A549 (cell line): ENCODE data around the gene MAZ. TPM values are rescaled to one million over a fixed set of nuclear protein-coding genes. Genes with fewer than 3 reads are reported as not detected.
A peak's percentile ranks its signal among the peaks of the same experiment; 100 is the strongest.

ENCODE experiments used
- ATAC-seq, 2 experiments: fragments of 200-7000 bp in 1 of 2; fragments of >200 bp in 1 of 2; cut with Nextera tagmentation in 1 of 2; cut with Tn5 transposase in 1 of 2; 3 replicates each; pipeline versions ENCODE4 v1.8.0 to v1.9.1; 2018 to 2020; ENCODE audit warnings: mild to moderate bottlenecking in 1 of 2, moderate library complexity in 1 of 2
- CTCF ChIA-PET: fragments of 300-600 bp; sonication (Branson Sonifier 250); formaldehyde crosslinking; extraction: SDS; loops from one replicate; lab custom pipeline; 2021; ENCODE audit warnings: antibody characterized with exemption, inconsistent platforms; lab: Yijun Ruan, JAX
- POLR2A ChIA-PET: fragments of 350-600 bp; formaldehyde crosslinking; extraction: SDS; loops from one replicate; lab custom pipeline; 2021; ENCODE audit warnings: antibody characterized with exemption, inconsistent platforms; lab: Yijun Ruan, JAX
- DNase-seq, 2 experiments: peaks; one replicate each; pipeline versions ENCODE4 v3.0.0 to v3.0.0-alpha.2; 2011 to 2016; ENCODE audit warnings: low read depth in 1 of 2, low spot score in 1 of 2
- FAIRE-seq: peaks from 2 replicates; lab custom pipeline; 2011; peaks lifted over from hg19 to GRCh38; lab: Jason Lieb, UNC
- H3K27ac ChIP-seq, 2 experiments: fragments of >200 bp; sonication (Bioruptor Twin); formaldehyde crosslinking; 3 replicates each; pipeline ENCODE4 v1.5.1; 2016 to 2017
- H3K4me1 ChIP-seq: fragments of >200 bp; sonication (Bioruptor Twin); formaldehyde crosslinking; 3 replicates; pipeline ENCODE4 v1.6.1; 2016
- H3K4me2 ChIP-seq: fragments of >200 bp; sonication (Bioruptor Twin); formaldehyde crosslinking; 3 replicates; pipeline ENCODE4 v1.6.1; 2016
- H3K4me3 ChIP-seq: fragments of >200 bp; sonication (Bioruptor Twin); formaldehyde crosslinking; 3 replicates; pipeline ENCODE4 v1.5.1; 2016
- H3K9me3 ChIP-seq: fragments of >200 bp; sonication (Bioruptor Twin); formaldehyde crosslinking; 3 replicates; pipeline ENCODE4 v1.6.1; 2016
- BHLHE40 ChIP-seq: IDR thresholded peaks from 2 replicates; pipeline ENCODE4 v1.6.1; 2012; ENCODE audit warnings: low read depth, low read length, inconsistent platforms
- CHD2 ChIP-seq: fragments of 150-350 bp; IDR thresholded peaks from 2 replicates; pipeline ENCODE4 v1.6.1; 2014; ENCODE audit warnings: low read length; ENCODE audit not compliant: partially characterized antibody
- EHF ChIP-seq: fragments of 250-450 bp; sonication (Bioruptor Pico); IDR thresholded peaks from 2 replicates; pipeline ENCODE4 v1.5.0; 2020; ENCODE audit warnings: mild to moderate bottlenecking
- ESRRA ChIP-seq: fragments of 150-350 bp; IDR thresholded peaks from 2 replicates; pipeline ENCODE4 v1.6.1; 2014; ENCODE audit warnings: mild to moderate bottlenecking, low read length, borderline replicate concordance
- FOSL2 ChIP-seq, 2 experiments: fragments of 450-650 bp in 1 of 2; fragments of >200 bp in 1 of 2; sonication (Bioruptor Twin) in 1 of 2; formaldehyde crosslinking; IDR thresholded peaks; 2 replicates each; pipeline versions ENCODE4 v1.5.0 to v1.6.1; 2016 to 2020; ENCODE audit warnings: mild to moderate bottlenecking in 1 of 2, moderate library complexity in 1 of 2
- FOXS1 ChIP-seq: fragments of 250-450 bp; sonication (Bioruptor Pico); IDR thresholded peaks from 2 replicates; pipeline ENCODE4 v1.5.0; 2020; ENCODE audit warnings: mild to moderate bottlenecking, moderate library complexity
- GATA3 ChIP-seq: IDR thresholded peaks from 2 replicates; pipeline ENCODE4 v1.6.1; 2012; ENCODE audit warnings: borderline replicate concordance
- HDAC2 ChIP-seq: fragments of 200-600 bp; sonication (generic); IDR thresholded peaks from 2 replicates; pipeline ENCODE4 v1.6.1; 2016
- HEYL ChIP-seq: fragments of 250-450 bp; sonication (Bioruptor Pico); IDR thresholded peaks from 2 replicates; pipeline ENCODE4 v1.8.0; 2021; ENCODE audit warnings: mild to moderate bottlenecking, moderate library complexity
- HOXA7 ChIP-seq: fragments of 250-450 bp; sonication (Bioruptor Pico); IDR thresholded peaks from 2 replicates; pipeline ENCODE4 v1.5.0; 2020; ENCODE audit warnings: mild to moderate bottlenecking, moderate library complexity
- HOXB5 ChIP-seq: fragments of 250-450 bp; sonication (Bioruptor Pico); IDR thresholded peaks from 2 replicates; pipeline ENCODE4 v1.5.0; 2020; ENCODE audit warnings: mild to moderate bottlenecking, moderate library complexity
- MAFK ChIP-seq: fragments of 450-650 bp; IDR thresholded peaks from 2 replicates; pipeline ENCODE4 v1.6.1; 2014; ENCODE audit not compliant: partially characterized antibody
- NFE2L2 ChIP-seq: fragments of 150-350 bp; conservative IDR thresholded peaks from 2 replicates; pipeline ENCODE4 v1.6.1; 2014; ENCODE audit warnings: low read length
- NR3C1 ChIP-seq: fragments of >200 bp; sonication (Bioruptor Twin); formaldehyde crosslinking; IDR thresholded peaks from 3 replicates; pipeline ENCODE4 v1.6.1; 2017
- PBX3 ChIP-seq: IDR thresholded peaks from 2 replicates; pipeline ENCODE4 v1.6.1; 2012
- PHF8 ChIP-seq: fragments of 200-600 bp; sonication (generic); IDR thresholded peaks from 2 replicates; pipeline ENCODE4 v1.6.1; 2016; ENCODE audit warnings: low read depth, mild to moderate bottlenecking, antibody characterized with exemption, moderate library complexity, borderline replicate concordance
- REST ChIP-seq: fragments of 200-600 bp; sonication (generic); IDR thresholded peaks from 2 replicates; pipeline ENCODE4 v1.6.1; 2016; ENCODE audit warnings: antibody characterized with exemption, mild to moderate bottlenecking, moderate library complexity
- RFX5 ChIP-seq: fragments of 450-650 bp; IDR thresholded peaks from 2 replicates; pipeline ENCODE4 v1.7.1; 2014; ENCODE audit warnings: antibody characterized with exemption, mild to moderate bottlenecking, moderate library complexity
- SMC3 ChIP-seq: fragments of >200 bp; sonication (Bioruptor Twin); formaldehyde crosslinking; IDR thresholded peaks from 3 replicates; pipeline ENCODE4 v1.6.1; 2018; ENCODE audit warnings: inconsistent platforms
- SREBF2 ChIP-seq: fragments of 450-650 bp; IDR thresholded peaks from 2 replicates; pipeline ENCODE4 v1.6.1; 2014; ENCODE audit warnings: mild to moderate bottlenecking, moderate library complexity
- TP53 ChIP-seq: fragments of 250-450 bp; sonication (Bioruptor Pico); IDR thresholded peaks from 2 replicates; pipeline ENCODE4 v1.5.0; 2021; ENCODE audit warnings: mild to moderate bottlenecking, moderate library complexity
- USF2 ChIP-seq: fragments of 450-650 bp; IDR thresholded peaks from 2 replicates; pipeline ENCODE4 v1.6.1; 2014; ENCODE audit warnings: antibody characterized with exemption
- ZNF302 ChIP-seq: fragments of 250-450 bp; sonication (Bioruptor Pico); IDR thresholded peaks from 2 replicates; pipeline ENCODE4 v1.9.0; 2021; ENCODE audit warnings: inconsistent platforms, mild to moderate bottlenecking, moderate library complexity
- ZSCAN20 ChIP-seq: fragments of 250-450 bp; sonication (Bioruptor Pico); IDR thresholded peaks from 2 replicates; pipeline ENCODE4 v1.8.0; 2022; ENCODE audit warnings: mild to moderate bottlenecking, moderate library complexity
- WGBS: methylation state at CpG from one replicate; pipeline ENCODE4 v1.1.6; 2017; ENCODE audit errors: missing lambda C conversion rate; 5-methylcytosine and 5-hydroxymethylcytosine counted together
- polyA plus RNA-seq, 4 experiments: library from polyadenylated mRNA; depleted of rRNA in 3 of 4; stranded (reverse); fragments of >200 nt; fragmentation: RNase III in 1 of 4; extraction: RNeasy Plus Mini Kit Qiagen cat#74134 plus additional on column Dnase treatment in 1 of 4; gene quantifications; 2 replicates in 3 of 4; 3 replicates in 1 of 4; pipeline ENCODE4 v1.2.3, GENCODE V29; 2011 to 2017
- TF ChIP-seq, protein P1 (sequence below): fragments of 250-450 bp; sonication (Bioruptor Pico); IDR thresholded peaks from 2 replicates; pipeline ENCODE4 v1.5.0; 2021; ENCODE audit warnings: mild to moderate bottlenecking, moderate library complexity, borderline replicate concordance
- TF ChIP-seq, protein P2 (sequence below): fragments of 250-450 bp; sonication (Bioruptor Pico); IDR thresholded peaks from 2 replicates; pipeline ENCODE4 v1.5.0; 2020; ENCODE audit warnings: low read depth, mild to moderate bottlenecking, moderate library complexity
- TF ChIP-seq, protein P3 (sequence below): fragments of >200 bp; sonication (Bioruptor Twin); formaldehyde crosslinking; IDR thresholded peaks from 2 replicates; pipeline ENCODE4 v1.6.1; 2016

MAZ gene
- polyA plus RNA-seq, 2 of the 4 experiments (the other 2 are of a cell fraction), result 79.6 to 231 TPM

- peak overlapping the region; percentile 87 for H3K4me2 ChIP-seq
These were observed 18.3 kb downstream of the MAZ start for GRCh38 chr16:29824589-29825144.

GRCh38 chr16:29825145-29826044 is 19.1 kb downstream of the MAZ start:
- peak overlapping the region; percentile 17 for H3K4me3 ChIP-seq
- H3K4me2 ChIP-seq, result peak overlapping the region; percentile 87
- CTCF ChIA-PET, result interaction anchor here (1.5 to 24.4 kb wide), 5 partner anchors 9 to 195 kb away, joined by 3 to 568 read pairs (median 7); partner anchors contain the start of gene PAGR1
- no peaks in the 10 kb centered on the region for H3K9me3 ChIP-seq
- FAIRE-seq (no peak), DNase-seq (peak; percentile 78), ATAC-seq (peak; percentile 15 to 56; a peak in 3 of 6 replicates)
- peaks cover 90% of the 10 kb centered on the region for H3K4me1 ChIP-seq
- H3K27ac ChIP-seq, result peak overlapping the region; percentile 92 to 93
- 42% methylated on average over 9 of the region's 10 CpGs for WGBS
- POLR2A ChIA-PET, result interaction anchor here (0.6 to 1.1 kb wide), 2 partner anchors 14 to 35 kb away, joined by 4 to 6 read pairs; partner anchors contain the start of gene KIF22
- TF ChIP-seq ZSCAN20 (CRISPR knock-in tag) (no peak), MAFK (peak; percentile 62), EHF (CRISPR knock-in tag) (peak; percentile 31; the same call in 1 of the 2 replicates), GATA3 (peak; percentile 50; the same call in 1 of the 2 replicates), FOXS1 (CRISPR knock-in tag) (0 out of 2 replicates have a peak, but pooled peaks have one; percentile 32), ESRRA (no peak), HEYL (no peak), NR3C1 (no peak), NFE2L2 (no peak), FOSL2 (IDR thresholded peaks at IDR 0.05) (peak; percentile 50; the same call in 1 of the 2 replicates), FOSL2 (CRISPR knock-in tag; IDR thresholded peaks at IDR 0.05) (peak; percentile 75), RFX5 (no peak), TP53 (CRISPR knock-in tag) (no peak), REST (no peak), BHLHE40 (no peak), HOXB5 (CRISPR knock-in tag) (0 out of 2 replicates have a peak, but pooled peaks have one; percentile 14), CHD2 (no peak), USF2 (no peak), PBX3 (no peak), HOXA7 (CRISPR knock-in tag) (0 out of 2 replicates have a peak, but pooled peaks have one; percentile 24)
- TF ChIP-seq, protein P1, sequence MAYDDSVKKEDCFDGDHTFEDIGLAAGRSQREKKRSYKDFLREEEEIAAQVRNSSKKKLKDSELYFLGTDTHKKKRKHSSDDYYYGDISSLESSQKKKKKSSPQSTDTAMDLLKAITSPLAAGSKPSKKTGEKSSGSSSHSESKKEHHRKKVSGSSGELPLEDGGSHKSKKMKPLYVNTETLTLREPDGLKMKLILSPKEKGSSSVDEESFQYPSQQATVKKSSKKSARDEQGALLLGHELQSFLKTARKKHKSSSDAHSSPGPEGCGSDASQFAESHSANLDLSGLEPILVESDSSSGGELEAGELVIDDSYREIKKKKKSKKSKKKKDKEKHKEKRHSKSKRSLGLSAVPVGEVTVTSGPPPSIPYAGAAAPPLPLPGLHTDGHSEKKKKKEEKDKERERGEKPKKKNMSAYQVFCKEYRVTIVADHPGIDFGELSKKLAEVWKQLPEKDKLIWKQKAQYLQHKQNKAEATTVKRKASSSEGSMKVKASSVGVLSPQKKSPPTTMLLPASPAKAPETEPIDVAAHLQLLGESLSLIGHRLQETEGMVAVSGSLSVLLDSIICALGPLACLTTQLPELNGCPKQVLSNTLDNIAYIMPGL (CRISPR knock-in tag), result no peak

More at GRCh38 chr16:29824589-29825144, 18.3 kb downstream of the MAZ start:
- no peak for FAIRE-seq
- Histone ChIP-seq H3K4me1 (peaks cover 88% of the 10 kb centered on the region), H3K4me3 (peak overlapping the region; percentile 17), H3K9me3 (no peaks in the 10 kb centered on the region), H3K27ac (peak overlapping the region; percentile 92 to 93)
- no peak for TF ChIP-seq PHF8
- TF ChIP-seq FOSL2 (IDR thresholded peaks at IDR 0.05), result 0 out of 2 replicates have a peak, but pooled peaks have one; percentile 45
- TF ChIP-seq FOSL2 (CRISPR knock-in tag; IDR thresholded peaks at IDR 0.05), result peak; percentile 70
- no peak for TF ChIP-seq SREBF2
- TF ChIP-seq, protein P2, sequence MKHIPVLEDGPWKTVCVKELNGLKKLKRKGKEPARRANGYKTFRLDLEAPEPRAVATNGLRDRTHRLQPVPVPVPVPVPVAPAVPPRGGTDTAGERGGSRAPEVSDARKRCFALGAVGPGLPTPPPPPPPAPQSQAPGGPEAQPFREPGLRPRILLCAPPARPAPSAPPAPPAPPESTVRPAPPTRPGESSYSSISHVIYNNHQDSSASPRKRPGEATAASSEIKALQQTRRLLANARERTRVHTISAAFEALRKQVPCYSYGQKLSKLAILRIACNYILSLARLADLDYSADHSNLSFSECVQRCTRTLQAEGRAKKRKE, result no peak
- TF ChIP-seq, protein P3, sequence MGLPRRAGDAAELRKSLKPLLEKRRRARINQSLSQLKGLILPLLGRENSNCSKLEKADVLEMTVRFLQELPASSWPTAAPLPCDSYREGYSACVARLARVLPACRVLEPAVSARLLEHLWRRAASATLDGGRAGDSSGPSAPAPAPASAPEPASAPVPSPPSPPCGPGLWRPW, result no peak
- TF ChIP-seq HDAC2, result no peak
- TF ChIP-seq ZNF302 (CRISPR knock-in tag), result no peak
- peak; percentile 8; the same call in 1 of the 3 replicates for TF ChIP-seq SMC3
- ChIA-PET CTCF (interaction anchor here (1.1 to 24.4 kb wide), 5 partner anchors 8 to 196 kb away, joined by 3 to 568 read pairs (median 3); partner anchors contain the start of gene PAGR1), POLR2A (interaction anchor here (0.6 to 1.1 kb wide), 5 partner anchors 9 to 900 kb away, joined by 3 to 5 read pairs (median 4); partner anchors contain the start of genes KIF22 and PAGR1)
- 1% methylated on average over 7 of the region's 7 CpGs for WGBS
- peak; percentile 30 to 46; a peak in 3 of 6 replicates for ATAC-seq
- peak; percentile 67 to 68 for DNase-seq
